Renal pelvis (tissue), 3 donors: ENCODE data around the gene SNCG. TPM values are rescaled to one million over a fixed set of nuclear protein-coding genes. Genes with fewer than 3 reads are reported as not detected.

ENCODE experiments used
- polyA plus RNA-seq, 3 donors: library from polyadenylated mRNA; unstranded; fragments of 120-200 nt; gene quantifications; one replicate each; pipeline ENCODE4 v1.2.1, GENCODE V29; 2013; ENCODE audit not compliant: insufficient read length in 3 of 3

The SNCG gene
- polyA plus RNA-seq, 3 donors: 16.8 to 24.4 (median 17.1) TPM

Other genes with a start within 250 kb of the SNCG start
- gene BMPR1A, start 202.0 kb upstream of the SNCG start, polyA plus RNA-seq: 10 to 100 TPM; 65.2 to 70.1 (median 67.1) TPM
- gene MMRN2, start 984 bp upstream of the SNCG start, polyA plus RNA-seq: 10 to 100 TPM; 23.5 to 28.3 (median 27.8) TPM
- 10 to 100 TPM; 18.0 to 20.8 (median 19.0) TPM for gene ADIRF, start 9.9 kb downstream of the SNCG start, polyA plus RNA-seq
- gene FAM25A, start 61.7 kb downstream of the SNCG start, polyA plus RNA-seq: not detected
- gene GLUD1, start 136.2 kb downstream of the SNCG start, polyA plus RNA-seq: 100 to 1,000 TPM; 160 to 225 (median 160) TPM
- 10 to 100 TPM; 39.9 to 46.1 (median 40.8) TPM for gene SHLD2, start 136.6 kb downstream of the SNCG start, polyA plus RNA-seq